ENCODE results near the gene PSME2.

DNA sequence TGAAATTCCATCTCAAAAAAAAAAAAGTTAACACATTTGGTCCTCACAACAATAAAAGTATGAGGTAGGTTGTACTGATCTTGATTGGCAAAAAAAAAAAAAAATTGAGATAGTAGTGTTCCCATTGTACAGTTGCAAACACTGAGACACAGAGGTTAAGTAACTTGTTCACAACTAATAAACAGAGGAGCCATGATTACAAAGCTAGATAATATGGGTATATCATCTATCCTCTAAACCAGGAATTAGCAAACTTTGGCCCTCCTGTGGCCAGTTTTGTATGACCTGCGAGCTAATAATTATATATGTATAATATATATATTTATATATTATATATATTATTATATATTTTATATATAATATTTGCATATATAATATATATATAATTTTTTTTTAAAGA is 12.7 kb downstream of the PSME2 start:
- TF ChIP-seq POLR2AphosphoS5 (IDR thresholded peaks at IDR 0.05; ENCODE audit: borderline replicate concordance, low read depth, low read length) (no peak), FOXP2 (optimal IDR thresholded peaks at IDR 0.05; ENCODE audit: control extremely low read depth, extremely low read length, insufficient read depth) (no peak)
